ENCODE data around the gene HOXB6.

HOXB6 gene

DNA sequence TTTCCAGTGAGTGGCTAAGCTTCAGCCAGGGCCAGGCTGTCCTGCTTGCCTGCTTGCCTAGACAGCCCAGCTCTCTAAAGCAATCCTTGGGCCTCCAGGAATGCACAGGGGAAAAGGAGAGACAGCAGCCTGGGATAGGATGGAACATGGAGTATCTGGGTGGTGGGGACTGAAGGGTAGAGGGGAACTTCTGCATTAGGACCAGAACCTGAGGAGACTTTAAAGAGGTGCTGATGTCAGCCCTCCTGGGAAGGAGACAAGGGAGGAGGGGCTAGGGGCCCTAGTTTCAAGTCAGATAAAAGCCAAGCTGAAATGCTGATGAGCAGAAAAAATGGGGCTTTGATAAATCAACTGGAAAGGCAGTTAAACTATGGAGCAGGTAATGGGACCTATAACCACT, 4.2 kb upstream of the HOXB6 start:
- DNase-seq: no peak

DNA sequence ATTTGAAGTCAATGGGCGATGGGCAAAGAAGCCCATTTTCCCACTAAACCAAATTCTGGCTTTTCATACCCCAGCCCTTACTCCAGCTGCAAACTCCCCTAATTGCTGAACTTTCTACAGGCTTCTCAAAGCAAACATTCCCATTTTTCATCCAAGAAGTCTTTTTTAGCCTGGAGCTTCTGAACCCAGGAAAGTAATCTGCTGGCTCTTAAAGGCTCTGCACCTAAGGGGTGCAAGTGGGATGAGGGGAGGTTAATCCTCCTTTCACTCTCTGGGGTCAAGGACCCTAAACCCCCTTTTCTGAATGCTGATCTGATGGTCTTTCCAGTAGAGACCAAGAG, 3.7 kb upstream of the HOXB6 start:
- DNase-seq: no peak

DNA sequence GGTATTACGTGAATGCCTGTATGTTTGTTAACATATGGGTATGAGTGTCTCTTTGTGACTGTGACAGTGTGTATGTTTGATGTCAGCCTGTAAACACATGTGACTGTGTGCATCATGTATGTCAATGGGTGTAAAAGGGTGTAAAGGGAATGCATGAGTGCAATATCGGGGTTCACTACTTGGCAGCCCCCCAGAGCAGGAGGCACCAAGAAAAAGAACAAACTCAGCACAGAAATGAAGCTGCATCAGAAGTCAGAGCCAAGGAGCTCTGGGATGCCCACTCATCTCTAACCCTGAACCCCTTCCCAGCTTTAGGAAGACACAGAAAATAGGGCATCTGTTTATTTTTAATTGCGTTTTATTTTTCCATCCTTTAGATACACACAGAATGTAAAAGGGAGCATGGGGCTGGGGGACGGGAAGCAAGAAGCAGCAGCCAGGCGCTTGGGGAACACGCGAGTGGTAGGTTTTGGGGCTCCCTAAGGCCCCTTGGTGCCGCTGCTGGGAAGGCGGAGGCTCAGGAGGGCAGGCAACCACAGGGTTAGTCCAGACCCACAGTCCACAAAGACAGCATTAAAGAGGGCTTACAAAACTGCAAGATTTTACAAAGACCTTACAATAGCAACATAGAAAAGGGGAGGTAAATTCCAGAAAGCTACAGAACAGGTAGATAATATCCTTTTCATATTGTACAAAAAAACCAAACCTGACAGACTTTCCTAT, 2.3 kb upstream of the HOXB6 start:
- DNase-seq: no peak

- no peak for DNase-seq
Observed at GRCh38 chr17:48605991-48606891, 1.5 kb upstream of the HOXB6 start.

DNA sequence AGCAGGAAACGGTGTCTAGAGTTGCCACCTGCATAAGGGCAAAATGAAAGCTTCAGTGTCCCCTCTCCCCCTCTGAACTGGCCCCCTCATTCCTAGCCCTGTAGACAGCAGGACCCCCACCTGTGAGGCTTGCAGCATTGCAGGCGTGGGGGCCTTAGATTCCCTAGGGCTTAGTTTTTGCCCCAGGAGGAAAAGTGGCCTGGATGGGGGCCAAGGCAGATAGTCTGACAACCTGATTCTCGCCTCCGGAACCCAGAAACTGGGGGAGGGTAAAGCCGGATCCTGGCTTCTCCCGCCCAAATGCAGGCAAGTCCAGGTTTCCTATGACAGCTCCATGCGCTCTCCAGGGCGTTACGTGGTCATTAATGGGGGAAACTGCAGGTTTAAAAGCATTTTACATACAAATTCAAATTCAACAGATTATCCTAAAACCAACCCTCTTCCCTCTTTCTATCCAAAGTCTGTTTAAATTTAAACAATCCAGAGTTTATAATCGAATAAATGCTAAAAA, 678 bp upstream of the HOXB6 start:
- DNase-seq: no peak

DNA sequence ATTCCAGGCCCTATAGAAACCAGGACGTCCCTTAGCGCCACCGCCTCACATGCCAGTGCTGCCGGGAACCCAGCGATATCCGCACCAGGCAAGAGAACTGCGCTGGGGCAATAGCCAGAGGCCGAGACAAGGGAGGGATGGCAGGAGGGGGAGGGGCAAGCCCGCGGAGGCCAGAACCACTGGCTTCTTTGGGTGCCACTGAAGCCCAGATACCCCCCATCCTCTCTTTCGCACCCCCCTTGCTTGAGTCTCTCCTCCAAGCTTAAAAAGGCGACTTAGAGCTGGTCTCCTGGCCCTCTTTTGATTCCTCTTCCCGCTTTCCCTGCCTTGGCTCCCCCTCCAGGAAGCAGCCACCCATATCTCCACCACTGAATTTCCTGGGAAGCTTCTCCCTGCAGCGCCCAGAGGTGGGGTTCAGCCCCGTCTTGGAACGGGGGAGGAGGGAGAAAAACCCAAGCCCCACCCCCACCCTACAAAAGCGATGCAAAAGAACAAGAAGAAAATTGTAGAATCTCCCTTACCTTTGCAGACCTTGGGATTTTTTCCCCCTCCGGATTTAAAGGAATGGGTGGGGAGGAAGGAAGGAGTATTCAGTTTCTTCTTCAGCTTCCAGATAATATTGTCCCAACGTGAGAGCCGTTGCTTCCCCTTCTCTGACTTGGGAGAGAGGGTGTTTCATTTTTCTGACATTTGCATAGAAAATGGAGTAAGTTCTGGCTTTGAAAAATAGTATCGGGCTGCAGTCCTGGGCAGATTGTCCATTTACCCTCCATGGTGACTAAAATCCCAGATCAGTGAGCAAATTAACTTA, 622 bp downstream of the HOXB6 start:
- no peak for DNase-seq

DNA sequence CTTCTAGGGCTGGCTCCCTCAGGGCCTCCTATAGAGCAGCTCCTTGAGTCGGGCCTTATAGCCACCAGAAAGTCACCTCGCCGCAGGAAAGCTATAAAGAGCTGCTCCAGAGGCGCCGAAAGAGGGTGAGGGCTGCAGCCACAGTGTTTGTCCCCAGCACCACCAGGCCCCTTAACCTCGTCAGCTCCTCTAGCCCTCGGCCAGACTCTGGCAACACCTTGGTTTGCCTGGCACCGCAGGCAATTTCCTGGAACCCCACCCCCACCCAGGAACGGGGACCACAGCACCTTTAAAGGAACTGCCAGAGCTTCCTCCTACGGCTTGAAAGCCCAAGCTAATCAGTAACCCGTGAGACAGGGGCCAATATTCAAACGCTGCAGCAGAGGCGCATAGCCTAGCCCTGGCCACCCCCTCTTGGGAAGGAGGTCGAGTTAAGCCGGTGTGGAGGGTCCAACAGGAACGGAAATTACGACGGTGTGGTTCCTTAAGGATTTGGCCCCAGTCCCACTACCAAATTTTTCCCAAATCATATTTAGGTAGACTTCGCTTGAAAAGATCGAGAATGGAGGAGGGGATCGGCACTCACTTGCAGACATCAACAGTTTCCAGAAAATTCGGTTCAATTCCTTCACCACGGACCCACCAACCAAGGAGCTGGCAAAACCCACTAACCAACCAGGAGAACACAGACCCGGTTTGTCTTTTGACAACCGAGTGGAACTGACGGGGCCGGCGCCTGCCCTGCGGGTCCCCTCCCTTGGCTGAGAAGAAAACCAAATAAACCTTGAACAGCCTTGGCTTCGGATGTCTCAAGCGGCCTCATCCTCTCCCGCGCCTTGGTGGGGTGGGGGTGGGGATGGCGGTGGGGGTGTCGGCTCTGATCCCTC, 3.0 kb downstream of the HOXB6 start:
- no peak for DNase-seq

- DNase-seq: no peak
Observed at GRCh38 chr17:48601207-48601538, 3.6 kb downstream of the HOXB6 start.

DNA sequence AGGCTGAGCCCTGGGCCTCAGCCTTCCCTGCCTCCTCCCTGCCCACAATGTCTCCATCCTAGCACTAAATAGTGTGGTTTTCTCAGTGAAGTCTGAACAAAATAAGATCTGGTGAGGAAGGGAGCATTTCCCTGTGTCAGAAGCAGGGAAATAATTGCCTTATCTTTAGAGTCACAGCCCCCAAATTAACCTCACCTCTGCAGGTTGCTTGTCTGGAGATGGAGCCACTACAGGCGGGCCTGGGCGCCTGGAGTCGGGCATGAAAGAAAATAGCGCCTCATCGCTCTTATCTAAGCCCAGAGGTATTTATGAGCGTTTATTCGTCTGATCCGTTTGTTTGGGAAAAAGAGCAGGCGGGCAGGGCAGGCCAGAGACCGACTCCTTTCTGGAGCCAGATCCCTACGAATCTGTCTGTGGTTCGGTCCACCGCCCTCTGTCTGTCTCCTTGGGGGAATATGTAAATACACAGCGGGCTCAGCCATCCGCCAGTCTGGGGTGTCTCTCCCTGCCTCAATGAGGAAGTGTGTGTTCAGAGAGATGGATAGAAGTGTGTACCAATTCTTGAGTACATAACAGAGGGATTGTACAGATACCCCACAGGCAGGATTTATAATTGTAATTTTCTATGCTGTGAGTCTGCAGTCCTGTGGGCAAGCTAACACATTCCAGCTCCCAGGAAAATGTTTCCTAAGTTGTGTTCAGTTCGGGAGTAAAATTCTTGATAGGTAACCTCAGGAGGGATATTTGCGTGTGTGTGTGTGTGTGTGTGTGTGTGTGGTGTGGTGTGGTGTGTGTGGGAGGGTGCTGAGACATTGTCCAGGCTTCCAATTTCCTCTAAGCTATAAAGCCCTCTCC, 4.3 kb downstream of the HOXB6 start:
- no peak for DNase-seq

DNA sequence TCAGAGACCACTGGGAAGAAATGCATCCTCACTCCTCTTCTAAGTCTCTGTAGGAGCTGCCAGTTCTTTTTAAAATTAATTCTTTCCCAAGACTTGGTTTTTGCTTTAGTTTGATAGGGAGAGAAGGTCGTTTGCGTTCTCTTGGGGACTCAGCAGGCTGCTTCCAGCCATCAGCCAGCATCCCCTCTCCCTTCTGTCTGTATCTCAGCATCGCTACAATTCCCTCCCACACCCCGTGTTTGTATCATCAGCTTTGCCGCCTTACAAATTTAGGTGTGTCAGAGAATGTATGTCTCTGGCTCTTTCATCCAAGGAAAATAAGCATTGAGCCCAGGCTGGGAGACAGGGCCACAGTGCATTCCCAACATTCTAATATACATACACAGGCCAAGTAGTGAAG, 5.4 kb downstream of the HOXB6 start:
- no peak for DNase-seq

- no peak for DNase-seq
Observed at GRCh38 chr17:48598736-48599135, 6.0 kb downstream of the HOXB6 start.

- DNase-seq: no peak
Observed at GRCh38 chr17:48597778-48598631, 6.8 kb downstream of the HOXB6 start.

- no peak for DNase-seq
Observed at GRCh38 chr17:48597528-48597777, 7.3 kb downstream of the HOXB6 start.

GRCh38 chr17:48596735-48597527, 7.9 kb downstream of the HOXB6 start:
- DNase-seq: no peak

- DNase-seq: no peak
Observed at GRCh38 chr17:48596000-48596734, 8.6 kb downstream of the HOXB6 start.

DNA sequence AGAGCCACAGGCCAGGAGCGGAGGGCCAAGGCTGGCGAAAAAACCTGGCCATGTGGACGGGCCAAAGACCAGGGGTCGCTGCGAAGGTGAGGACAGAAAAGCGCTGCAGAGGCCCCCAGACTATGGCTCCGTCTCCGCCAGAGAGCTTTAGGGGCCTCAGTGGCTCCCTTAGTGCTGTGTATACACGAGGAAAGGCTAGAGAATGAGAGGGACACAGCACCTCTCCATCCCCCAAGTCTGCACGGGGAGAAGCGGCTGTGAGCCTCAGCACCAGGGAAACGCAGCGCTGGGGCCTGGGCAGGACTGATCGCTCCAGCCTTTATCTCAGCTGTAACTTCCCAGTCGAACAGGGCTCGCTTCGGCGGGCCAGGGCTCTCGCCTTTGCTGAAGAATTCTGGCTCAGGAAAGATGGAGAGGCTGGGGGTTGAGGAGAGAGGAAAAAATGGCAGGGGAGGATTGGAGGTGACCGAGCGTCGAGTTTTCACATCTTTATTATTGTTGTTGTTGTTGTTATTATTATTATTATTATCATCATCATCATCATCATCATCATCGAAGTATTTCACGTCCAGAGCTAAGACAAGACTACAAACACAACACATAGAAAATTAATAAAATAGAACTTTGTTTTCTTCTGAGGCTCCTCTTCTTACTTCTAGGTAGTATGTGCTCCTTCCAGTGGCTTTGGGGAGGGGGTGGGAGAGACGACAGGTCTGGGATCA, 9.3 kb downstream of the HOXB6 start:
- no peak for DNase-seq

DNA sequence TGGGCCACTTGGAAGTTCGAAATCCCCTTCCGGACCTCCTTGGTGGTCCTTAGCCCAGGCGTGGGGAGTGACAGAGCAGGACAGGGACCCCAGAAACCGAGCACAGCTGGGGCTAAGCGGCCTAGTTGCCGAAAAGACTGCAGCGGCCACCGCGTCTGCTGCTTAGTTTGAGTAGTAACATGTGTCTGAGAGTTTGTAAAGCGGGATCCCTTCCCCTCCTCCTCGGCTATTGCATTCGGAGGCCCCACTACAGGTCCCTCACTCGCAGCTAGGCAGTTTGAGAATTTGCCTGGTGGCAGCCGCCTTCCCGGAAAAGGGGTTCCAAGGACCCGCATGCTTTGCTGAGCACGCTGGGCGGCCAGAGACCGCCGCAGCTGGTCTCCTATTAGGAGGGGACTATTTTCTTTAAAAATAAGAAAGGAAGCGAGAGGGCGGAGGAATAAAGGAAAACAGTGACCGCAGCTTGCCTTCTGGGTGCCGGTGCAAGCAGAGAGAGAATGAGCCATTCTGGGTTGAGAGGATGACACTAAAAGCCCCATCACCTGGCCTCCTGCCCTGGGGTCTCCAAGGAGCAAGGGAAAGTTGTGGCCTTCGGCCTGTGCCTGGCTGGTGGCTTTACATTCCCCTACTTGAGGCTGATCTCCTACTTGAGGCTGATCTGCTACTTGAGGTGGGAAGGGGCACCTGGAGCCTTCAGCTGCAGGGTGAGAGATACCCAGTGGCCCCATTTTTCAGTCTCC, 10.1 kb downstream of the HOXB6 start:
- DNase-seq: no peak
